ENCODE results near the gene PDP2.

PDP2 gene

DNA sequence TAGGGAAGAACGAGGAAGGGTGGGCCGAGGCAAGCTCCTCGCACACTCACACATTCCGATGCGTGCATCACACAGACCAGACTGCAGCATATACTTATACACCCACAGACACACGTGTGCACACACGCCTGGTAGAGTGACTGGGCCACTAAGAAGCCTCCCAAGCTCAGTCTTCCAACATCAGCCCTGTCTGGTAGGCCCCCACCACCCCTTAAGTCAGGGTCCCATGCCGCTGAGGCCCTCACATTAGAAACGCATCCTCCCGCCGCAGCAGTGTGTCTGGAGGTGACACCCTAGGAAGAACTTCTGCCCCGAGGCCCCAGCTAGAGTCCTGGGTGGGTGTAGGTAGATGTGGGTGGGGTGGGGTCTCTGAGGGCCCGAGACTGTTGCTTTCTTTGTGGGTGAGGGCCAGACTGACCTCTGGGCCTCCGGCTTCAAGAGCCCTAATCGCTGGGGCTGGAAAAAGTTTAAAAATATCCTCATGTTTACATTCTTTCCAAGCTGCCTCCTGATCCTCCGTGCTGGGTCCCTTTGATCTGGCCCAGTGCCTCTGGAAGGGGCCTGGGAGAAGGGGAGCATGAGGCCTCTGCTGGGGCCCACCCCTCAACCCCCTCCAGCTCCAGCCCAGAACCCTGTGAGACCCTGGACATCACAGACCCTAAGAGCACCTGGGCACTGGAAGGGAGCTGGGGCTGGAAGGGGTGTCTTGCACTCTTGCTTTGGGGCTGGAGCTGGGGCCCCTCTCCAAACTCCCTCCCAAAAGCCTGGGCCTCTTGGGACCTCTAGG, 24.7 kb downstream of the PDP2 start:
- no peak for DNase-seq

DNA sequence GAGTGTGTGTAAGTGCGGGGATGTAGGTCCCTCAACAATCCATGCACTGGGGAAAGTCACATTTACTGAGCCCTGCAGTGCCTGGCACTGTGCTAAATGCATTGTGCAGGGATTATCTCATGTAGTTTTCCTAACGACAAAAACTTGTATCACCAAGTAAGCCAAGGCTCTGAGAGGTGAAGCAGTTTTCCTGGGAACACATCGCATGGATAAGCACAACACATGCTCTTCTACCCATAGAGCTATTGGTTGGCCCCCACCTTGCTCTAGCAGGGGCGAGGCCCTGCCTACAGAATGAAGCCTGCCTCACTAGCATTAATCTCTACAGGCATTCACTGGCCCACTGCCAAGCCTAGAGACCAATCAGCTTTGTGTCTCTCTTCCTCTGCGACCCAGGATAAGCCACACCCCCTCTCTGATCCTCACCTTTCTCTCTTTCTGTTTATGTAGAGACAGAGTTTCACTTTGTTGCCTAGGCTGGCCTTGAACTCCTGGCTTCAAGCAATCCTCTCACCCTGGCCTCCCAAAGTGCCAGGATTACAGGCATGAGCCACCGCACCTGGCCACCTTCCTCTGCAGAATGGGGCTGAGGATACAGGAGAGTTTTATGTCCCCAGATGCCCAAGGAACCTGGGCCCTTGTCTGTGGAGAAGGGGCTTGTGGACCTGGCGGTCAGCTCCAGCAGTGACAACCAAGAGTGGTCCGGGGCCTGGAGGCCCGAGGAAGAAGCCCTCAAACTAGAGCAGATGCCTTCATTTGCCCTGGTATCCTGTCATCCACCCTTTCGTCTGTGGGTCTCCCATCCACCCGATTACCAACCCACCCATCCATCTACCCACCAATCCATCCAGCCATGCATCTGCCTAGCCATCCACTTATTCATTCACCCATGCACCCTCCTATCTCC, 25.6 kb downstream of the PDP2 start:
- DNase-seq = no peak

DNA sequence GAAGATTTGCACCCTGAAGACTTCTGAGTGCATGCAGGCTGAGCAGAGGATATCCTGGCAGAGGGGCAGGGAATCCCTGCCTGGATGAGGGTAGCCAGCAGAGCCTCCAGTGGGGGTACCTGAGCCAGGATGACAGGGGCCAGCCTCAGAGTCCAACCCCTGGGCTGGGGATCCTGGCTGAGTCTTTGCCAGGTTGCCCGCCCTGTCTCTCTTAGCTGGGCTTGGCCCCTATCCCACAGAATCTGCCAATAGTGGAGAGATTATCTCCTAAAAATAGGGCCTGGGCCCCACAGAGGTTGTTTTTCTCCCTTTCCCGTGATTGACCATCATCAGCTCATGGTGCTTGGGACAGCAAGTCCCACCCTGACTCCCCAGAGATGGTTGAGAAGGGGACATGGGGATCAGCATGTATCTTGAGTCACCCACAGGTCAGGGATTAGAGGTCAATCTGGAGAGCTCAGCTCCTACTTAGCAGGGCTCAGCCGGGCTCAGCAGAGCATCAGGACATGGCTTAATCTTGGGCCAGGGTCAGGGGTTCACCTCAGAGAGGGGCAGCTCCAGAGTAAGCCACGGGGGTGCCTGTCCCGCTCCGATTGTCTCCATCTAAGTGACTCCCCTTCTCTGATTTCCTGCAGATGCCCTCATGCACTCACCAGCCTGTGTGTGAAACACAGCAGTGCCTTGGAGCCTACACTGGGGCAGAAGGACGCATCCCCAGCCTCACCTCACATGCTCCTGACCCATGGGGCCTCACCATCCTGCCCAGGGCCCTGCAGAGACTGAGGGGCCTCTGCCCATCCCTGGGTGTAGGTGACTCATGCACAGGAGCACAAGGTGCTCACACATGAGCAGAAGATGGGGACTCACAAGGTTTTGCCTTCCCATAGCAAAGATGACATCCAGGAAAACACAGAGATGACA, 26.9 kb downstream of the PDP2 start:
- no peak for DNase-seq

DNA sequence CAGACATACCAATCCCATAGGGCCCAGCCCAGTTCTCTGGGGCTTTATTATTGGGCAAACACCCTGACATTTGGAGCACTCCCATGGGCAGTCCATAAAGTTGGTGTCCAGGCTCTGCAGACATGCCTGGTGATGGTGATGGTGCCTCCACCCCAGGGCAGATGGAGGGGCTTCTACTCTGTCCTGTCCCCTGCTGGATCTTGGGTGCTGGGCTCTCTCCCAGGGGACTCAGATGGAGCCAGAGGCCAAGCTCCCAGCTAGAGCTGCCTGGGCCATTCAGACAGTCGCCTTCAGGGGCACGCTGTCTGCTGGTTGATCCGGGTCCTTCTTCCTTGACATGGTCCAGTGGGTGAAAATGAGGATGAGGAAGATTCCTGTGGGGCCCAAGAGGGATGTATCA, 27.8 kb downstream of the PDP2 start:
- no peak for DNase-seq

DNA sequence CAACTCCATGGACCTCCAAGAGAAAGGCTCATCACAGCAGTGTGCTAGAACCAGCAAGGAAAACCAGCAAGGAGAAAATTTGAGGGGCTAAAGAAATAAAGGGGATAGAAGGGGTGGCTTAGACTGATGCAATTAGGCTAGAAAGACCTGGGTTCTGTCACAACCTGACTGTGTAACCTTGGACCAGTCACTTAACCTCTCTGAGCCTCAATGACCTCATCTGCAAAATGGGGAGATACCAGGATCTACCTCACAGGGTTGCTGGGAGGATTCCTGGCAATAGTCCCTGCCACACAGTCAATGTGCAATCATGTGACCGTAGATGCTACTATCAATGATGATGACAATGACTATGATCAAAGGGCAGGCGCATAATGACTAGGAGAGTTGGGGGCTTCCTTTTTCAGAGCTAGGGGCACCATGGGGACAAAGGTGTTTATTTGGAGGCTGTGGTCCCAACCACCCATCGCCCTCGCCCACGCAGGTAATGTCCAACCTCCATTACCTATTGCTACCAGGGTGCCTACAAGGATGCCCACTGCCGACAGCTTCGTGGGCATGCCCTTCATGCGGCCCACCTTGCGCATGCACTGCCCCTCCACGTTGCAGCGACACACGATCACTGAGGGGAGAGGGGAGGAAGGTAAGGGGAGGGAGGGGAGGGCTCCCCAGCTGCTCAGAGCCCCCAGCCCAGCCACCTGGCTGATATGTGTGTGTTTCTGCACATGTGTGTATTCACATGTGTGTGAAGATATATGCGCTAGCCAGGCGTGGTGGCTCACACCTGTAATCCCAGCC, 28.6 kb downstream of the PDP2 start:
- no peak for DNase-seq

DNA sequence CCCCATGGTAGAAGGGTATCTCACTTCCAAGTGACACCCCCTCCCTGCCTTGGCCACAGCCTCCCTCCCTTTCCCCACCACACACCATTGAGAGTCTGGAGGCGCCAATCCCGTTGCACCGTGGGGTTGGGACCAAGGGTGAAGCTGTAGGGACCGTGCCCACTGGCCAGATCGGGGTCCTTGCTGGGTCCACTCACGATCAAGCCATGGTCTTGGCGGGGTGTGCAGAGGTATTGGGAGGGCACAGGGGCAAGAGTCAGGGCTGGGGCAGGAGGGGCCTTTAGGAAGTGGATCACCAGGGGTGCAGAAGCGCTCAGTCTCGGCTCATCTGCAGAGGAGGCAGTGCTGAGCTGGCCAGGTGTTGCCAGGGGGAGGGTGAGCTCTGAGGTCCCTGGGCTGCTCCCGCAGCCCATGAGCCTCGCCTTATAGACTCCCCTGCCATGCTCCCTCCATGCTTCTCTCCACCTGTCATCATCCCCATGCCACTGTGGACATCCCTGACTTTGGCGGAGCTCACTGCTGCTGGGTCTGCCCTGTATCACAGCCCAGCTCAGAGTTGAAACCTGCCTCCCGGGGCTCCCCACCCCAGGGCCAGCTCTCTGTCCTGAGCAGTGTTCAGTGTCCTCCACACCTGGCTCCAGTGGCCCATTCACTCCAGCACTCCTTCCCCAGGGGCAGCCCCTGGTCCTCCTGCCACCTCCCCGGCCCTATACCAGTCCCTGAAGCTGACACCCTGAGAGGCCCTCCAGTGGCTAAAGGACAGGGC, 30.0 kb downstream of the PDP2 start:
- no peak for DNase-seq

DNA sequence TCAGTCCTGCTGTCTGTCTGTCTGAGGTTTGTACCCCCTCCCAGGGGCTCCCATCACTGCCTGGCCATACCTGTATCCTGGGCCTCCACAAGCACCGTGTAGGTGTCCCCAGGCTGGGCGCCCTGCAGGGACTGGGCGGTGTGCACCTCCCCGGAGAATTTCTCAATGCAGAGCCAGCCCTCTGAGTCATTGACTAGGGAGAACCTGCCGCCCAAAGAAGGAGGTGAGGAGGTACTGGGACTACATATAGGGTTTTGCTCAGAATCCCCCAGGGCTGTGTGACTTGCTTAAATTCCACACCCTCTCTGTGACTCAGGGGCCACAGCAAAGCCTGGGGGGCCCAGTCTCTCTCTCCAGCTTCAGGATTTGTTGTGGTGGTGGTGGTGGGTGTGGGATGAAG, 30.8 kb downstream of the PDP2 start:
- no peak for DNase-seq

DNA sequence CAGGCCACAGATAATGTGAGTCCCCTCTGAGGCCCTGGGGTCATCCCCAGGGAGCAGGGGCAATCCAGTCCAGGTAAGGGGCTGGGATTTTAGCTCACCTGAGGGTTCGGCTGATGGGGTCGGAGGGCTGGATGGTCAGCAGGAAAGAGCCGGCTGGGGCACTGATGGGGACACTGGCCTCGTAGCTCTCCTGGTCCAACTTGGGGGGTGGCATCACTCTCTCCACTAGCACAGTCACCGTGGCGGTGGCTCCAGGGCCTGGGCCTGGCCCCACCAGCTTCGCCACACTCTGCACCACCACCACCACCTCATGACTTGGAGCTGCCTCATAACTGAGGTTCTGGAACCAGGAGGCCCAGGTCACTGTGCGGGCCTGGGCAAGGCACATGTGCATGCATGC, 31.5 kb downstream of the PDP2 start:
- DNase-seq = no peak

DNA sequence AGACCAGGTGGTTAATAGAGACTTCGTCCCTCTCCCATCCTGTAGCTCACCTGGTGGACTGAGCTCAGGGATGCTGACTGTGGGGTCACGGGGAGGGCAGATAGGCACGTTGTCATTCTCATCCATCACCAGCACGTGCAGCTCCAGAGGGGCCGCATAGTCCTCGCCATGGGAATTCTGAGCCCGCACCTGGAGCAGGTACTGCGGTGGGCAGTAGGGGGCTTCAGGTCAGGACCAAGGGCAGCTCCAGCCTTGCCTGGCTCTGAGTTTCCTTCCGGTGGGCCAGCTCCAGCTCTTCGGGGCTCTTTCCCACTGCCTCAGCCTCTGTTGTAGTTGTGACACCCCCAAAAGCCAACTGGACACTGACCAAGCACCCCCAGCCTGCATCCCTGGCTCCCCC, 32.8 kb downstream of the PDP2 start:
- DNase-seq = no peak

DNA sequence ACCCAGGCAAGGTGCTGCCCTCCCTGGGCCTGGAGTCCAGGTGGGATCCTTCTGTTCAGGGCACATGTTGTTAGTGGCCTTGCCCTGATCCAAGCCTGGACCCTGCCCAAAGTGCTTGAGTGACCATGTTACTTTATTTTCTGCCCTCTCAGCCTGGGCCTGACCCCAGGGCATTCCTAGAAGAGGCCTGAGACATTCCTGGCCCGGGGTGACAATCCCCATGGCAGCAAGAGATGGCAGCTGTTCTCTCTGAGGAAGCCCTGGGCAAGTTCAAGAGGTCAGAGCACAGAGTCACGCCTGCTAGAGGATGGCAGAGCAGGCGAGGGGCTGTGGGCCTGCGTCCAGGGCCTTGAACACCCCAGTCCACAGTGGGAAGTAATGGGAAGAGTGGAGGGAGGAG, 33.4 kb downstream of the PDP2 start:
- DNase-seq = no peak

DNA sequence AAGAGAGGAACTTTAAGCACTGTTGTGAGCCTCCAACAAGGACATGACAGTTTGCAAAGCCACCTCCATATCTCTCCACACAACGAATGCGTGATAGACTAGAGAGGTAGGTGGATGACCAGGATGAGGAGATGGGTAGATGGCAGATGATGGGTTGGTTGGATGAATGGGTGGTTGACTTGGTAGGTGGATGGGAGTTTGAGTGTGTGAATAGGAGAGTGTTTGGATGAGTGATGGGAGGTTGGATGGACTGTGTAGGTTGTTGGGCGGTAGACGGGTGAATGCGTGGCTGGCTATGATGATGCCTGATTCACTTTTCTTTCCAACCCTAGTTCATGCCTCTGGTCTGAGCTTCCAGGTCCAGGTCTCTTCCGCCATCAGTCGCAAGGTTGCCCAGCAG, 34.2 kb downstream of the PDP2 start:
- no peak for DNase-seq

DNA sequence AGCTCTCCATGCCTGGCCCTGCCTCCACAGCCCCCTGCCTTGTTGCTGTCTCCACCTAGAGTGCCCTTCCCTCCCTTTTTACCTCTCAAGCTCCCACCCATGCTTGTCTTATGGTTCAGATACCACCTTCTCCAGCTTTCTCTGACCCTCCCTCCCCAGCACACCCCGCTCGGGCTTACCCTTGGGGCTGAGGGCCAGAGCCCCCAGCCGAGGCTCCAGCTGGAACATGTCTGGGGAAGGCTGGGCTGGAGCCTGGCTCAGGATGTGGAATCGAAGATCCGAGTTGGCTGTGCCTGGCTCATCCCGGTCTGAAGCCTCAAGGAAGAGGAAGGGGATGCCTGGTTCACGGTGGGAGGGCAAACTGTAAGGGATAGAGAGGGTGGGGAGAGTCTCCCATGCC, 34.7 kb downstream of the PDP2 start:
- DNase-seq = no peak

DNA sequence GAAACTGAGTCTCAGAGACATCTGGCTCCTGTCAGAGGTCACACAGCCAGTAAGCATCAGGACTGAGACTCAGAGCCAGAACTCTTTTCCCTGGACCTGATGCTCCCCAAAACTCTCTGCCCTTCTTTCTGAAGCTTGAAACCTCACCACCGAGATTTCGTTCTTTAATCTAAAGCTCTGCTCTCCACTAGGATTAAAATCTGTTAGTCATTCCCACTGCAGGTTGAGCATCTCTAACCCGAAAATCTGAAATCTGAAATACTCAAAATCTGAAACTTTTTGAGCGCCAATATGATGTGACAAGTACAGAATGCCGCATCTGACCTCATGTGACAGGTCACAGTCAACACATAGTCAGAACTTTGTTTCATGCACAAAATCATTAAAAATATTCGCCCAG, 36.2 kb downstream of the PDP2 start:
- no peak for DNase-seq

DNA sequence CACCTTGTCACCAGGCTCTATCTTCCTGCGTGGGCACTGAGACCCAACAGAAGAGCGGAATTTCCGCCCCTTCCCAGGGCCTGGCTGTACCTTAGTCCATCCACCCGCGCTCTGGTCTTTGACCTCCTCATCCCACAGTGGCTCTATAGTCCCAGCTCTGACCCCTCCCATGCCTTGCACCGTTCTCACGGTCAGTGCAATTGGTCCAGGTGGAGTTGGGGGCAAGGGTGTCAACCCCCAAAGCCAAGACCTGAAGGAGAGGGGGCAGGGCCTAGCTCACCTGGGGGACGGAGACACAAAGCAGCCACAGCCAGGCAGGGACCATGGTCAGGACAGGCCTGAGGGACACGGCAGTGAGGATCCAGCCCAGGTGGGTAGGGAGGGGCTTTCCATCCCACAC, 37.4 kb downstream of the PDP2 start:
- no peak for DNase-seq

DNA sequence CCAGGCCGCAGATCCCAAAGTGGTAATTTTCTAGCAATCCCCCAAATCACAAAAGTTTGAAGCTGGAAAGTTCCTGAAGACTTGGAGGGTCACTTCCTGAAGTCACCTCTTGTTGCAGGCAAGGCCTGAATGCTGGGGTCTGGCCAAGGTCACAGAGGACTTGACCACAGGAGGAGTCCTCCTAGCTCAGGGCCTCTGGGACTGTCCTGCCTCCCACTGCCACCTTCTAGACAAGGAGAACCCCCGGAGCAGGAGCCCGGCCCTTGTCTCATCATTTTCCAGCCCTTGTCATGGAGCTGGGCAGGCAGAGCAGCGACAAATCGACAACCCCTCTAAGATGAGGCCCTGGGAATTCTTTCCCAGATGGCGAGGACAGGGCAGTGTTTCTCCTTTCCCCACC, 38.0 kb downstream of the PDP2 start:
- DNase-seq = no peak

DNA sequence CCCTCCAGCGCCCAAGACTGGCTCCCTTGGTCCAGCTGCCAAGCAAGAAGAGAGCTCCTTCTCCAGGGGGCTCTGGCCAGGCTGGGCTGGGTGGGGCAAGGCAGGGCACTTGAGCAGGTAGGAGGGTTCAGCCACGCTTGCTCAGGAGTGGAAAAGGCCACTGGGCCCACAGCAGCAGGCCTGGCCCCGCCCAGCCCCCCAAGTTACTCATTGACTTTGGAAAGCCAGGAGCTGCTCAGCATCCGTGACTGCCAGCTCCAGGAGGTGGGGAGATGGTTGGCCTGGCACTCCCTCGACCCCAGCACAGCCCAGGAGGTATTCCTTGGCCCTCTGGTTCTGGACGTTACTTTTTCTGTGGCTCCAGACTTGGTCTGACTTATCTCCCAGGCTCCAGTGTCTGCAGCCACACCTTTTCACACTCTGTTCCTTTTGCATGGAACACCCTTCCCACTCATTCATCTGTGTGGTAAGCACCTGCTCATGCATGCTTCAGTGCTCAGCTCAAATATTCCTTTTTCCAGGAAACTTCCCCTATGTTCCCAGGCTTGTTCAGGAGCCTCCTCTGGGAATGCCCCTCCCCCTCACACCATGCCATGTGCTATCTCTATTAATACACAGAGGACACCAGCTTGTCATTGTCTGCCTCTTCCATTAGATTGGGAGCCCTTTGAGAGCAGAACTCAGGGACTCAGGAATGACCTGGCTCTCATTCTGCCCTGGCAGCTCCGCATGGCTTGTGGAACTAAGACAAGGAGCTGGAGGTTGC, 38.7 kb downstream of the PDP2 start, which contains the start of gene CDH16:
Gene CDH16 (minus strand): TSS at position 83 of the 766 bp plus-strand sequence. CDS start 820 bp downstream, outside the sequence.
- no peak for DNase-seq

DNA sequence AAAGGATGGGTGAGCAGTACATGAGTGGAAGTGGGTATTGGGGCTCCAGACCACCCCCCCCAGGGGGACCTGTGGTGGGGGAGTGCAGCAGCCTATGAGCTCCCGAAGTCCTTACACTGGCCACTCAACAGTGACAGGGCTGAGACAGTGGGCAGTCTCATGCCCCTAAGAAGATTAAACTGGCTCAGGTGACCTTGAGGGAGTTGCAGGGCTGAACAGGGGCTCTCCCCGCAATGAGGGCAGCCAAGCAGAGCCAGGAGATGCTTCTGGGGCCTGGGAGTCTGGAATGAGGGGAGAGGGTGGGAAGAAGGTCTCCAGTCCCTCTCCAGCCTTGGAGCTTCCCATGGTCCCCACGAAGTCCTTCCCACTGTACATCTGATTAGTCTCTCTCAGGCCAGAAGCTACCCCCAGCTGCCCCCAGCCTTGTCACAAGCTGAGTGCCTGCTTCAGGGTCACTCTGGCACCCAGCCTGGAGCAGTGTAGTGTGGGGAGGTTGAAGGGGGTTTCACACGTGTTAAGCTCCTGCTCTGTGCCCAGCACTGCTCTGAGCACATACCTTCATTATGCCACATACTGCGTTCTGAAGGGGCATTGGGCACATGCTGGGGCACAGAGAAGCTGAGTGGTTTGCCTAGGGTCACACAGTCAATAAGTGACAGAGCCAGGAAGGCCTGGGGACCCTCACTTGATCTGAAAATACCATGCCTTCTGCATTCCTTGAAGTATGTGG, 39.4 kb downstream of the PDP2 start:
- no peak for DNase-seq

DNA sequence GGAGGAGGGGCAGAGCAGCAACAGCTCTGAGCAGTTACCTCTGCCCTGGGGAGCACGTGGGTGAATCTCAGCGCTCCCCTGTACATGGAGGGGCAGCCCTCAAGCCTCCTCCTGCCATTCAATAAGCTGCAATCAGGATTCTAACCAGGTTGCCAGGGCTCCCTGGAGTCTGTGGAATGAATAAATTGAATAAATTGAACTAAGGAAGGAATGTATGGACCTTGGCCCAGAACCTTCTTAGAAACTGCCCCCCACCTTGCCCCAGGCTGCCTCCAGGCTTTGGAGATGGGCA, 39.9 kb downstream of the PDP2 start:
- no peak for DNase-seq

DNA sequence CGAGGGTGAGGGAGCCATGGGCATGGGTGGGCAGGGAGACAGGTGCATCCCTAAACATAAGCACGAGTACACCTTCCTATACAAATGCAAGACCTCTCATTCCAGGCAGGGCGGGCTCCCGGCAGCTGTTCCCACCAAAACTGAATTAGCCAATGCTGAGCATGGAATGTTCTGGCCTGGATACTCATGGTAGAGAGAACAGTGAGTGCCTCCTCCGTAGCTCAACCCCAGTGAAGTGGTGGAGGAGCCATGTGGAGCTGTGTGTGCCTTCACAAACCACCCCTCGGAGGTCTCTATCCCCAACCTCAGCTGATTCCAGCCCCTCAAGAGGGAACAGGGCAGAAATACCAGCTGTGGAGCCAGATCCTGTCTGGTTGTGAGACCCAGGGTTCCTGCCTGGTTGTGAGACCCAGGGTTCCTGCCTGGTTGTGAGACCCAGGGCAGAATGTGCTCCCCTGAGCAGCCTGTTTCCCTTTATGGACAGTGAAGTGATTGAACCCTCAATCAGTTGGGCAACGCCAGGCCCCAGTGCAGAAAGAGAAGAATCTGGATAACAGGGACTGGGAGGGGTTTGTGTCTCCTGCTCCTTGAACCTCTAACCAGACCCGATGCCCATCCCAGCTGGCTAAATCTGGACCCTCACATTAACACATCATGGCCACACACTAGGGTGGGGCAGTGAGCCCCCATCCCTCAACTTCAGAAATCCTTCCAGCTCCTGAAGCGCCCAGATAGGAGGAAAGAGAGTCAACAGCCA, 40.8 kb downstream of the PDP2 start:
- DNase-seq = no peak
